GM19395 (cell line): ENCODE measurements around the gene SLC16A3.
A peak's percentile ranks its signal among the peaks of the same experiment; 100 is the strongest.
"Not testable (repeated sequence)": the region's sequence is repeated elsewhere in the genome, so short reads cannot be mapped to it uniquely, and the experiment has no call there.

Source experiments
- ATAC-seq: cut with Tn5 transposase; IDR thresholded peaks from one replicate; pipeline ENCODE4 v1.9.1; 2021; ENCODE audit warnings: mild to moderate bottlenecking, moderate library complexity; ENCODE audit not compliant: unreplicated experiment

Gene SLC16A3

DNA sequence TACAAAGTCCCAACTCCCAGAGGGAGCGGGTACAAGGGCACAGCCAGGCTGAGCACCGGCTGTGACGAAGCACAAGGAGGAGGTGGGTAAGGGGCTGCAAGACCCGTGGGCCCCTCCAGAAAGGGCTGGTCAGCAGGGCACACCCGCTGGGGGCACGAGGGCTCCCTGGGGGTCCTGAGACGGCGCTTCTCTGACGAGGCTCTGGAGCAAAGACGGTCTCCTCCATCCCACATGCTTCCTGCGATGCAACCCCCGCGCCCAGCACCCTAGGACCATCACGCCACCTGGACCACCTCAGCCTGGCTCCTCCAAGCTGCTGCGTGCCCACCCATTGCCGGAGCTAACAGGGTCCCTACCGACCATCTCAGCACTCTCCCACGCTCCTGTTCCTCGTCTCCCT lies 24.9 kb upstream of the SLC16A3 start:
- ATAC-seq: no peak

DNA sequence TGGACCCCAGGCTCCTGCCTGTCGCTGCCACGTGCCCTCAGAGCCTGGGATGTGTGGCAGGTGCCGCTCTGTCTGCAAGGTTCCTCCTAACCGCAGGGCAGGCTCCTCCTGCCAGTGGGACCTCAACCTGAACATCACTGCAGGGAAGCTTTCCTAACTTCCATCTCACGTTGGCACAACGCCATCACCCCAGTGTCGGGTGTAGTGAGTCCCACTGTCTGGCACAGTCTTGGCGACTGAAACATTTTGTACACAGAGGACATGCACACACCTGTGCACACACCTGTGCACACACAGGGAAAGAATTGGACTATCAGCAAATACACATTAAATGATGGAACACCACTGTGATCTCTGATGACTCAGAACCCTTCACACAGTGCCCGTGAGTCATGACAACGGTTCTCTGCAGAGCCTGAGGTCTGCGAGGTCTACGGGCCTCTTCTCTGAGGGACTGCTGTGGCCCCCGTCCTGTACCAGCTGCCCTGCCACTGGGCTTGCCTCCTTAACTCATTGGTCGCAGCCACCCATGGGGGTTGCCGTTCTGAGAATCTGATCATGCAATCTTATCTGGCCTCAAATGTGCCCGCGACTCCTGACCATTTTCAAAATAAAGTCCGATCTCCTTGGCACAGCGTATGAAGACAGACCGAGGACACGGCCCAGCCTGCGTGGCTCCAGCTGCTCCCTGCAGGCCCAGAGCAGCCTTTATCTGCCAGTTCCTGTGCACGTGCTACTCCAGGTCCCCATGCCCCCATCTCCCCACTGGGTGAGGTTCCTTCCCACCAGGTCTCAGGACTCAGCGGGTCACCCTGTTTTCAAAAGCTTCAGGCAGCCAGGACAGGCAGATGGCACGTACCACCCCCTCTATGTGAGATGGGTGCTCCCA lies 23.8 kb upstream of the SLC16A3 start:
- no peak for ATAC-seq

DNA sequence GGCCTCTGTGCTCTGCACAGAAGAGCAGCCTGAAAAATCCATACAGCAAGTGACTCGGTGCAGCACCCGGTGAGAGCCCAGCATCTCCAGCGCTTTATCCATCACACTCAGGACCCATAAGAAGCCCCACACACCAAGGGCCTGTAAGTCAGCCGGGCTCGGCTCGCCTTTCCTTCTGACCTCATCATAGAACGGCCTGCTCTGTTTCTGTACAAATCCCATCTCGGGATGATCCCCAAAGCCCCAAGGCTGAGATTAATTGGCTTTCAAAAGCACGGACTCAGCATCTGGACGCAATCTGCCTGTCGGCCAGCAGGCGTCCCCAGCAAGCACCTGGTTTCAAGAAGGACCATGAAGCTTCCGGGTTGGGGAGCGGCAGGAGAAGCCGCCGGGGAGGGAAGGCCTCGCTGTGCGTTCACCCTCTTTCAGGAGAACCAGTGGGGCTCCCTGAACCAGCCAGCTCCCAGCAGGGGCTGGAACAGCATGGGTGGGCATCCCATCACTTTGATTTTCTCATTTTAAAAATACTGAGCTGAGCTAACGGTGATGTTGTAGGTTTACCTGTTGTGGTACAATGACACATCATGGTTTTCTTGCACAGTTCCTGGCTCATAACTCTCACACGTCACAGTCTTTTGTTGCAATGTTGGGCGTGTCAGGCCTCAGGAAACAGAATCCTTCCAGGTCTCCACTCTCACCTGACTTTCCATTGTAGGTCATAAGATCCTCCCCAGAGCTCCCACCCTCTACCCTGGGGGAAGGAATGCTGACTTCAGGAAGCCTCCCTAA lies 22.9 kb upstream of the SLC16A3 start:
- ATAC-seq: no peak

DNA sequence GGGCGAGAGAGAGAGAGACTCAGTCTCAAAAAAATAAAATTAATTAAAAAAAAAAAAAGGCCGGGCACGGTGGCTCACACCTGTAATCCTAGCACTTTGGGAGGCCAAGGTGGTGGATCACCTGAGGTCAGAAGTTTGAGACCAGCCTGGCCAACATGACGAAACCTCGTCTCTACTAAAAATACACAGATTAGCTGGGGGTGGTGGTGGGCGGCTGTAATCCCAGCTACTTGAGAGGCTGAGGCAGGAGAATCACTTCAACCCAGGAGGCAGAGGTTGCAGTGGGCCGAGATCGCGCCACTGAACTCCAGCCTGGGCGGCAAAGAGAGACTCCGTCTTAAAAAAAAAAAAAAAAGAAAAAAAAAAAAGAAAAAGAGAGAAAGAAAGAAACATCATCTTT lies 18.2 kb upstream of the SLC16A3 start:
- not testable (repeated sequence) for ATAC-seq

DNA sequence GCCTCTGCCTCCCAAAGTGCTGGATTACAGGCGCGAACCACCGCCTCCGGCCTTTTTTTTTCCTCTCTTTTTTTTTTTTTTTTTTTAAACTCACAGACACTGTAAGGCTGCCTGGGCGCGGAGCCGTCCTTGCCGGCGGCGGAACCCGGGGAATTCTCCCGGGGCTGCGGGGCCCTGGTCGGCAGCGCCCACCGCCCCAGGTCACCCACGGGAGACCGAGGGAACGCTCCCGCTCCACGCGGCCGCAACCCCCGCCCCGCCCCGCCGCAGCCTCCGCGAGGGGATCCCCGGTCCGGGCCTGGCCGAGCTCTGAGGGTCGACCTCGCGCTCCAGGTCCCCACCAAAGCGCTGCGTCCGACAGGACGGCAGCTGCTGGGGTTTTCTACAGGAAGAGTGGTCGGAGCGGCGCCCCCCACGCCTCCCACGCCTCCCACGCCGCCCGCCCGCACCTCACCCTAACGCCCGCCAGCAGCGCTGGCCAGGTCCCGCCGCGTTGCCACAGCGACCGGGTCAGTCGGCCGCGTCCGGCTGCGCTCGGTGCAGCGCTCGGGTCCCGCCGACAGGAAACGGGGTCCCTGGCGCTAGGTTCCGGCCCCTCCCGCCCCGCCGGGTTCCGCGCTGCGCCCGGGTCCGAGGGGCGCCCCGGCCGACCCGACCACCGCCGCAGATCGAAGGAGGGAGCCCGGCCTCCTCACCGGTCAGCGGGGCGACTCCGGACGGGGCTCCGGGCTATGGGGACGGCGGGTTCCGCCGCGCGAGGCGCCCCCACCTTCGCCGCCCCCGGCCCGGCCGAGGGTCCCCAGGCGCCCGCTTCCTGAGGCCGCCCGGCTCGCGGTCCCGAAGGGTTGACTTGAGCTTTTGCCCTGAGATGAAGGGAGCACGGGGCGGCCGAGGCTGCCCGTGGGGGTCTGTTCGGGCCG lies 16.3 kb upstream of the SLC16A3 start, which contains the start of gene CCDC57:
Gene CCDC57, minus strand, starts transcription at position 512 of the 920 bp plus-strand sequence. CDS start 10,898 bp downstream, outside the sequence.
- peak; percentile 64 for ATAC-seq

DNA sequence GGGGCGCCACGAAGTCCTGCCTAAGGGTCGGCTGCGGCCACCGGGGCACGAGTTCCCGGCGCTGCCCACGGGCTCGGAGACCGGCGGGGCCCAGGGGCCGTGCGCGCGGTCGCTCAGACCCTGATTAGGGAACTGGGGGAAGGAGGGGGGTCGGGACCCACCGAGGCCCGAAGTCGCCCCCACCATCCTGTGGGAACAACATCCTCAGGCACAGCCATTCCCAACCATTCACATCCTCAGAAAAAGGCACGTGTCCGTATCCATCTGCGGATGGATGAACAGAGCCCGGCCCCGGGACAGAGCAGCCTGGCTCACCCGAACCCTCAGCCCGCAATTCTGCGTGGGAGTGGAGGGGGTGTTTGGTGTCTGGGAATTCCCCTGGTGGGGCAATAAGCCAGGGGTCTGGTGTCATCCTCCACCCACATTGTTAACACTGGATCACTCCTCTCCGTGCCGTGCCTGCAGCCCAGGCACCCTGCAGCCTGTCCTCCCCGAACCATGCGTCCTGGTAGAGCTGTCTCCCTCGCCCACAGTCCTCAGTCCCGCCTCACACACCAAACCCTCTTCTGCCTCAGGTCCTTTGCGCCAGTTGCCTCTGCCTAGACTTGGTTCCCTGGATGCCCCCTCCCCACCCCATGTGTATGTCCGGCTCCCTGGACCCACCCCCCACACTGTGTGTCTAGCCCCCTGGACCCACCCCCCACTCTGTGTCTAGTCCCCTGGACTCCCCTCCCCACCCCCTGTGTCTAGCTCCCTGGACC lies 15.4 kb upstream of the SLC16A3 start:
- peak; percentile 22 for ATAC-seq

DNA sequence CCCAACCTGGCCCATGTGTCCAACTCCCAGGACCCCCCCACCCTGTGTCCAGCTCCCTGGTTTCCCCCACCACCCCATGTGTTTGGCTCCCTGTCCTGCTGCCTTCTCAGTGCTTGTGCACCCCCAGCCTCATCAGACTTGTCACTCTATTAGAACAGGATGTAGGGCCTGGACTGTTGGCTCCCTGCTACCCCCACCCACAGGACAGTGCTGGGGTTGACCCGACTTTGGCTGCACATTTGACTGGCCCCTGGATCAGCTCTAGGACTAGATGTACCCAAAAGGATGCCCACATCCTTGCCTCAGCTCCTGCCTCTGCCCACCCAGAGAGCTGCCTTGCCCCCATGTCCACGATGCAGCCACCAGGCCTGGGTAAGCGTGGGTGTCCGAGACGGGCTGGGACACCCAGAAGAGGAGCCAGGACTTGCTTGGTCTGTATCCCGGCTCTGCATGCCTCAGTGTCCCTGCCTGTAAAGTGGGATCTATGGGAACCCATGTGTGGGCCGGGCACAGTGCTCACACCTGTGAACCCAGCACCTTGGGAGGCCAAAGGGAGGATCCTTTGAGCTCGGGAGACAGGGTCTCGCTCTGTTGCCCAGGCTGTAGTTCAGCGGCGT lies 14.7 kb upstream of the SLC16A3 start:
- no peak for ATAC-seq

DNA sequence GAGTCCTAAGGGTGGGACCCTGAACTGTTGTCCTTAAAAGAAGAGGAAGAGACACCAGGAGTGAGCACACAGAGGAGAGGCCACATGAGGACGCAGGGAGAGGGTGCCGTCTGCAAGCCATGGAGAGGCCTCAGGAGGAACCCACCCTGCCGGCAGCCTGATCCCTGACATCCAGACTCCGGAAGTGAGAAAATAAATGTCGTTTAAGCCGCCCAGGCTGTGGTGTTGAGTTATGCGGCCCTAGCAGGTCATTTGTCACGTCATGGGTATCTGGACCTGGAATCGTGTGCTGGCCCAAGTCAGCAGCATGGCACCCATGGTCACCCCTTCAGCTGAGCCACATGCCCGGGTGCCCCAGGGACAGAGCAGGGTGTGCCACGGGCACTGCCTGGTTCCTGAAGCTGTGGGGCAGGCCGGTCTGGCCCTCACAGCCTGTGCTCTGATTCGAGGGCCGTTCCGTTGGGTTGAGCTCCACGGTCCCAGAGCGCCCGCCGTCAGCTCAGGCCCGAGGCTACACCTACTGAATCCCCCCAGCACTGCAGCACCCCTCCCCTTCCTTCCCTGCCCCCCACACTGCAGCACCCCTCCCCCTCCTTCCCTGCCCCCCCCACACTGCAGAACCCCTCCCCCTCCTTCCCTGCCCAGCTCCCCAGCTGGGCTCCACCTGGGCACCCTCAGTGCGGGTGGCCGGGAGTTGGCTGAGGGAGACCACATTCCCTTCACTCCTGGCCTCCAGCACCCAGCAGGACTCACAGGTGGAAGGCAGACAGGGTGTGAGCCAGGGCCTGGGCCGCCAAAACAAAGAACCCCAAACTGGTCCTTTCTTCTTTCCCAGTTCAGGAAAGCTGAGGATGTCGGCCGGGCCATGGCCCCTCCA lies 13.5 kb upstream of the SLC16A3 start:
- ATAC-seq: no peak

DNA sequence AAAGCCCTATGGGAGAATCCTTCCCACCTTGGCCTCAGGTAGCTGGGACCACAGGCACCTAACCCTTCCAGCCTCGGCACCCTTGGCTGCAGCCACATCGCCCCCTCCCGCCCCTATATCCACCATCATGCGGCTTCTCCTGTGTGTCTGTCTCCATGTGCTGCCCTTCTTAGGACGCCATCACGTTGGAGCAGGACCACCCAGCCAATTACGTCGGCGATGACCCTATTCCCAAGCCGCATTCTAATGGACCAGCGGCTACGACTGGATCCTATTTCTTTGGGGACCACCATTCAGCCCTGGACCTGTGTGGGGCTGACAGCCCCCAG lies 12.9 kb upstream of the SLC16A3 start:
- no peak for ATAC-seq

DNA sequence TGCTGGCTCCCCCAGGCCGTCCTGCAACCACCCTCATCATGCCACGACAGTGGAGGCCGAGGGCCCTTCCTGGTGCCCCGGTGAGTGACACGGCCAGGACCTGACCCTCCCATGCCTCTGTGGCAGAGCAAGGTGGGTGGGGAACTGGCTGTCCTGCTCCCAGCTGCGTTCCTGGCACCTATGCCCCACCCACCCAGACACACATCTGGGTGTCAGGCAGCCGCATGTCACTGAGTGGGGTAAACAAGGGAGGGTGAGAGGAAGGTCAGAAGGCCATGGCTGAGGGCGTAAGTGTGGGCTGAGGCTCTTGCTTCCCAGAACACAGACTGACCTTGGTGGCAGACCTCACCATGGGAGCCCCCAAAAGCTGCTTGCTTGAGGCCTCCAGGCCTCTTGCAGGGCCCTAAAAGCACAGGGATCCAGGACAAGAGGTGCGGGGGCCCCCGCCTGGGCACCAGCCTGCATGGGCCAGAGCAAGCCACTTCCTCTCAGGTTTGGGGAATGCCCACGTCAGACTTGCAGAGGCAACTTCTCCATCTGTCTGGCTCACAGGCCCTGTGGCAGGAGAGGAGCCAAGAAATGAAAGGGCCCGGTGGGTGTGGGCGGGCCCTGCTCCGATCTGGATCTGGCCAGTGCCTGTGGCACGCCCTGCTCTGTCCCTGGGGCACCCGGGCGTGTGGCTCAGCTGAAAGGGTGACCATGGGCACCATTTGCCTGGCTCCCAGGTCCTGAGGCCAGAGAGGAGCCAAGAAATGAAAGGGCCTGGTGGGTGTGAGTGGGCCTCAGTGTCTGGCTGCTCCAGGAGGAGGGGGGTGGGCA lies 12.3 kb upstream of the SLC16A3 start:
- no peak for ATAC-seq

DNA sequence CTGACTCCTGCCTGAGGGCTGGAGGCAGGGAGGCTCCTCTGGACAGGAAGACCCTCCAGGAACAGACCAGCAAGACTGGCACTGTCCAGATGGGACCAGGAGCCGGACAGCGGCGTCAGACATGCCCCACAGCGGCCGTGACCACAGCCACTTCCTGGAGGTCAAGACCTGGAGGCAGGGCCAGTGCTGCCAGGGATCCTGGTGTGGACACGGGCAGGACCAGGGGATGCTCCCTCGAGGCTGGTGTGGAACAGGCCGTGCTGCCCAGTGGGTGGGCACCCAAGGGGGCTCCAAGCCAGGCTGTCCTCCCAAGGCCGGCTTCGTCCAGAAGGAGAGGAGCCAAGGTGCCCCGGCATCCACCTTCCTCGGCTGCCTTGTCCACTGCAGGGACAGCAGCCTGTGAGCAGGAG lies 11.7 kb upstream of the SLC16A3 start:
- no peak for ATAC-seq

DNA sequence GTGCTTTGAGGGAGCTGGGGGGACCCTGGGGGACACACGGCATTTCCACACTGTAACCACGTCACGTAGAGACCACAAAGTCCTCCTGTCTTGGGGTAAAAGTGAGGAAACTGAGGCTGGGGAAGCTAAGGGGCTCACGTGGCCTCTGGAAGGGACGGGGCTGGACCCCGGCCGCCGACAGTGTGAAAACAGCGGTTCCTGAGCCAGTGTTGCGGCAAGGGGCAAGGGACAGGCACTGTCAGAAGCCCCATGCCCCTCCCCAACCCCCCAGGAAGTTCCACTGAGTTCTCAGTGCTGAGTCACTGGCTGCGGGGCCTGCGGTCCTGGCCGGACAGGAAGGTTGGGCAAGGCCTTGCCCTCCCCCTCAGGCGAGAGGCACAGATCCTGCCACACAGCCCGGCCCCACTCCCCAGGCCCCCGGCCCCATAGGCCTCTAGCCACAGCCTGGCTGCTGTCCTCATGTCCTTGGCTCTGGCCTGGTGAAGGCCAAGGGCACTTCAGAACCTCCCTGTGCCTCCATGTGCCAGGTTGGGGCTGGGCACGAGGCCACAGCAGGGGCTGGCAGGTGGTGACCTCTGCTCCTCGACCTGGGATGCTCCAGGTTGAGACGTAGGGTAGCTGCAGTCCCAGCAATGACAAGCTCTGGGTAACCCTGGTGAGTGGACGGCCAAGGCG lies 11.2 kb upstream of the SLC16A3 start:
- no peak for ATAC-seq

DNA sequence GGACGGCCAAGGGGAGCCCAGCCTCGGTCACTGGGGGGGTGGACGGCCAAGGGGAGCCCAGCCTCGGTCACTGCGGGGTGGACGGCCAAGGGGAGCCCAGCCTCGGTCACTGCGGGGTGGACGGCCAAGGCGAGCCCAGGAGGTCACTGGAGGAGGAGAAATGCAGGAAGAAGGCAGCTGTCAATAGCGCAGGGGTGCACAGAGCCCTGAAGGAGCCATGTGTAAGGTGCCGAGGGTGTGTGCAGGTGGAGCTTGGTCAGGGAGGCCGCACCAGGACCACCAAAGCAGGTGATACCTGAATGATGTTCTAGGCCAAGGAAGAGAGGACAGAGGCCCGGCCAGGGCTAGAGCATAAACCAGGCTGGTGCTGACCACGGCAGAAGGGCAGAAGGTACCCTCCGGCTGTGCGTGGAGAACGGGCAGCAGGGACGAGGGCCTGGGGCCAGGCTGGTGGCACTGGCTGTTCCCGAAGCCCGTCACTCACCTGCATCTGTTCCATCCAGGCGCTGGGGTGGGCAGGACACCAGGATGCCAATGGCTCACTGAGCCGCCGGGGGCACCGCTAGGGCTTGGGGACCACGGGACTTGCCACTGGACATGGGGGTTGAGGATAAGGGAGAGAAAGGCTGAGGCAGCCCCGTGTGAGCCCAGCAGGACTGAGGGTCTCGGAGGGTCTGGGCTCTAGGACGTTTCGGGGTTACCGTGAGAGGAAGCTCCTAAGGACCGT lies 10.3 kb upstream of the SLC16A3 start:
- ATAC-seq: no peak

DNA sequence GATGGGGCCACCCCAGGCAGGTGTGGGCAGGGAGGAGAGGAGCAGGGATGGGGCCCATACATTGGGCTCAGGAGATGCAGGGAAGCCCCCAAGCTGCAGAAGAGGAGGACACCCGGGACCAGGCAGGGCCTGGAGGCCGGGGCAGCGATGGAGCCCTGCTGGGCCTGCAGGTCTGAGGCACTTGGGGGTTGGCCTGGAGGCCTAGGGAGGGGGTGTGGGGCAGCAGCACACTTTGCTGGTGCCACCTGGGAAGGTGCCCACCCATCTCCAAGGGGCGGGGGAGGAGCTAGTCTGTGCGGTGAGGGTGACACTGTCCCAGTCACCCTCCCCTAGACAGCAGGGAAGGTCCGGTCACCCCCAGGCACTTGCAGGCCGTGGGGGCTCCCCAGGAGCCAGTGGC lies 9.8 kb upstream of the SLC16A3 start:
- ATAC-seq: no peak

DNA sequence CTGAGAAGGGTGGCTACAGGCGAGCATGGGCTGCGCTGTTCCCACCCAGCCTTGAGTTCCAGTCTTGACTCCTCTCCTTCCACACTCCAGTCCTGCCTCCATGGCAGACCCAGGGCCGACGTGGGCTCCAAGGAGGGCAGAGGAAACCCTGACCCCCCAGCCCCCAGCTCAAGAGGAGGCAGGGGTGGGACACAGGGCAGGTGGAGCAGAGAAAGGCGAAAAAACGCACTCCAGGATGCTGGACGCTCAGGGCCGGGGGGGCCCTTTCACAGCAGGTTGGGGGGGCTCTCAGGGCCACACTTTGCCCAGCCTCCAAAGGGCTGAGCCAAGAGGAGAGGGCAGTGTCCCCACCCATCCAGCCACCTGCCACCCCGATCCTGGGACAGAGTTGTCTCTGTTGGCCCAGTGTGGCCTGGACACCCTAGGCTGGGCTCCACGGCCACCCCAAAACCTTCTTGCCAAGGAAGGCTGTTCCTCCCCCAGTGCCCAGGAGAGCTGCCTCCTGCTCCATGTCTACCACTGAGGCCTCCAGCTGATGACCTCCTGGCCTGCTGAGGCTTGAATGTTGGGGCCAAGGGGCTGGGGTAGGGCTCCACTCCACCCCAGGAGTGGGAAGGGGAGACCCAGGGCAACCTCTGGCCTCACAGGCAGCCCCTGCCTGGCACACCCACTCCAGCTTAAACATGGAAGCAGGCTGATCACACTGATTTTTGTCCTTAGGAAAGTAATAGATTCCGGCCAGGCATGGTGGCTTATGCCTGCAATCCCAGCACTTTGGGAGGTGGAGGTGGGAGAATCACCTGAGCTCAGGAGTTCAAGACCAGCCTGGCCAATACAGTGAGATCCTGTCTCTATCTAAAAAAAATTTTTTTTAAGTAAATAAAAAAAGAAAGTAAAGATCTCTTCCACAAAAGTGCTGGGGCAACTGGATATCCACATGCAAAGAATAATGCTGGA lies 8.8 kb upstream of the SLC16A3 start:
- ATAC-seq: no peak
